ENCODE results near the gene CD300H. TPM values are rescaled to one million over a fixed set of nuclear protein-coding genes. Genes with fewer than 3 reads are reported as not detected.

CD300H gene
- total RNA-seq, 1 experiment from 2014 or later: not detected

DNA sequence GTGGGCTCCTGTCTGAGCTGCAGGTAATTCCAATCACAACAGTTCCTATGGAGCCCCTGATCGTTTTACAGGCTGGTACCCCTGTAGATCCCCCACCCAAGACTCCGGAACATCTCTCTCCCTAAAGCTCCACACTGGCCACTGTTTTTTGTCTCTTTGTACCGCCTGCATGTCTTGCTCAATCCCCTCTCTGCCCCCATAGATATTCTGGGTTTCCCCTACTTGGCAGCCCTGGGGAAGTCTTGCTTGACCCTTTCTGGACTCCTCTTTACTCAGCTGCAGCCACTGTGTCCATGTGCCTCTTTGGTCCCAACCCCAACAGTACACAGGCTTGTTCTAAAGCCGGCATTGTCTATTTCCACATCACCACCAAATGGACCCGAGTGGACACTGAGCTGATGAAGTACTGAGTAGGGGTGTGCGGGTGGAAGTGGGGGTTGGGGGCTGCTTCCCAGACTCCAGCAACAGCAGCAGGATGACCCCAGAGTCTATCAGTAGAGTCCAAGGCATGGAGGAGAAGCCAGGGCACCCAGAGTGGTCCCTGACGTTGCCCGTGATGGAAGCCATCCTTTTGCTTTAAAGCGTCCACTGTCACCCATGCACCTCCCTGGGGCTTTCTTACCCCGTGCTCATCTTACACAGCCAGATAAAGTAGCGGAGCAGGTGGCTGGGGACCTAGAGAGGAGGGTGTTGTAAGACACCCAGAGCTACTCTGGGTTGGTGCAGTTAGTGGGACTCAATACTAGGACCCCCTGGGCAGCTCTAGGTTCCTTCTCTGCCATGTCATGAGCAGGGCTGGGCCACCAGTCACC lies 42.5 kb downstream of the CD300H start:
- Histone ChIP-seq H3K4me1 (ENCODE audit: control insufficient read depth in 1 of 2, insufficient read depth in 2 of 2, low read length in 2 of 2) (no peaks in the 10 kb centered on the region), H3K9me3 (ENCODE audit: control insufficient read depth in 1 of 2, insufficient read depth in 1 of 2, low read depth in 1 of 2, low read length in 2 of 2) (no peaks in the 10 kb centered on the region), H3K9me2 (ENCODE audit: insufficient read depth) (no peaks in the 10 kb centered on the region), H2AFZ (ENCODE audit: low read depth, low read length, poor library complexity, severe bottlenecking) (no peak overlapping the region), H3K79me2 (ENCODE audit: insufficient read depth, low read length) (no peaks in the 10 kb centered on the region), H3K4me2 (ENCODE audit: low read length) (no peak overlapping the region), H3K9ac (ENCODE audit: low read length) (no peak overlapping the region), H4K20me1 (ENCODE audit: insufficient read depth) (no peaks in the 10 kb centered on the region), H3K27ac (ENCODE audit: low read depth, low read length) (no peak overlapping the region), H3K36me3 (ENCODE audit: control insufficient read depth in 1 of 2, insufficient read depth in 2 of 2, low read length in 2 of 2) (no peaks in the 10 kb centered on the region), H3K4me3 (replicated peaks in 1 of 2; ENCODE audit: low read depth in 1 of 2, low read length in 2 of 2) (no peak overlapping the region), H3K27me3 (ENCODE audit: insufficient read depth, low read length) (peaks cover 74% of the 10 kb centered on the region)
- ChIA-PET CTCF (no interaction called here), POLR2A (no interaction called here), RAD21 (ENCODE audit: low non-redundant PET in 1 of 2, low total read pairs in 2 of 2, uncharacterized antibody in 2 of 2, unreplicated experiment in 2 of 2) (no interaction called here)
- intact Hi-C loops (cut with micrococcal nuclease): no loop called here
- DNase-seq (ENCODE audit: low read depth, low spot score): no peak
- TF ChIP-seq POLR2AphosphoS5 (IDR thresholded peaks at IDR 0.05; ENCODE audit: low read depth, low read length) (no peak), ZNF274 (IDR thresholded peaks at IDR 0.05; ENCODE audit: low read depth, low read length) (no peak), EGR1 (IDR thresholded peaks at IDR 0.05; ENCODE audit: low read depth) (no peak), EZH2 (IDR thresholded peaks at IDR 0.05) (no peak)
- no TSS peak for BruUV-seq (replicated peaks)
- no peak for ATAC-seq

DNA sequence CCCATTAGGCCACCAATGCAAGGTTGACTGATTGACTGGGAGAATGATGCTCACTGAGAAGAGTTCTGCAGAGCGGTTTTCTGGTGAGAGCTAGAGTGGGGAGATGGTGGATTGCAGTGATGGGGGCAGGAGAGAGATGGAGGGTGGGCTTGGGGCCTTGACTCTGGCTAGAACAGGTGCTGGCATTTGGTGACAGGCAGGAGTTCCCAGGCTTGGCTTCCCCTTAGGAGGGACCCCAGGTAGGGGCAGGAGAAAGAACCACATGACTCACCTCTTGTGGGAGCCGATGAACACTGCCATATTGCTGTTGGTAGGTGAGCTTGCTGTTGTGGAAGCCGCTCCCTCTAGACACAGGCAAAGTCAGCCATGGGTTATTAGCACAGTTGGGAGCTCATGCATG lies 44.0 kb downstream of the CD300H start:
- H4K20me1 ChIP-seq (ENCODE audit: insufficient read depth): no peaks in the 10 kb centered on the region
- DNase-seq (ENCODE audit: low read depth, low spot score) (no peak), ATAC-seq (no peak)
- no TSS peak for BruUV-seq (replicated peaks)
- H3K9me3 ChIP-seq (ENCODE audit: control insufficient read depth in 1 of 2, insufficient read depth in 1 of 2, low read depth in 1 of 2, low read length in 2 of 2): no peaks in the 10 kb centered on the region
- RAD21 ChIA-PET (ENCODE audit: low non-redundant PET in 1 of 2, low total read pairs in 2 of 2, uncharacterized antibody in 2 of 2, unreplicated experiment in 2 of 2): no interaction called here
- CTCF ChIA-PET: interaction anchor here (1.1 kb wide), 1 partner anchor 10 kb away, joined by 4 read pairs; no protein-coding TSS in a partner anchor
- peaks cover 62% of the 10 kb centered on the region for H3K27me3 ChIP-seq (ENCODE audit: insufficient read depth, low read length)
- intact Hi-C loops (cut with micrococcal nuclease): no loop called here
- H3K9me2 ChIP-seq (ENCODE audit: insufficient read depth): no peaks in the 10 kb centered on the region
- POLR2A ChIA-PET: no interaction called here
- H3K4me3 ChIP-seq (replicated peaks in 1 of 2; ENCODE audit: low read depth in 1 of 2, low read length in 2 of 2): no peak overlapping the region
- H3K9ac ChIP-seq (ENCODE audit: low read length): no peak overlapping the region
- no peak overlapping the region for H3K4me2 ChIP-seq (ENCODE audit: low read length)
- no peaks in the 10 kb centered on the region for H3K4me1 ChIP-seq (ENCODE audit: control insufficient read depth in 1 of 2, insufficient read depth in 2 of 2, low read length in 2 of 2)
- no peaks in the 10 kb centered on the region for H3K79me2 ChIP-seq (ENCODE audit: insufficient read depth, low read length)
- H3K36me3 ChIP-seq (ENCODE audit: control insufficient read depth in 1 of 2, insufficient read depth in 2 of 2, low read length in 2 of 2): no peaks in the 10 kb centered on the region
- no peak overlapping the region for H3K27ac ChIP-seq (ENCODE audit: low read depth, low read length)
- no peak overlapping the region for H2AFZ ChIP-seq (ENCODE audit: low read depth, low read length, poor library complexity, severe bottlenecking)
- TF ChIP-seq EZH2phosphoT487 (IDR thresholded peaks at IDR 0.05; ENCODE audit: borderline replicate concordance): no peak
- TF ChIP-seq FOSL1 (IDR thresholded peaks at IDR 0.05; ENCODE audit: low read depth): no peak
- TF ChIP-seq CEBPB (IDR thresholded peaks at IDR 0.05; ENCODE audit: low read depth): no peak
- TF ChIP-seq, protein P1, sequence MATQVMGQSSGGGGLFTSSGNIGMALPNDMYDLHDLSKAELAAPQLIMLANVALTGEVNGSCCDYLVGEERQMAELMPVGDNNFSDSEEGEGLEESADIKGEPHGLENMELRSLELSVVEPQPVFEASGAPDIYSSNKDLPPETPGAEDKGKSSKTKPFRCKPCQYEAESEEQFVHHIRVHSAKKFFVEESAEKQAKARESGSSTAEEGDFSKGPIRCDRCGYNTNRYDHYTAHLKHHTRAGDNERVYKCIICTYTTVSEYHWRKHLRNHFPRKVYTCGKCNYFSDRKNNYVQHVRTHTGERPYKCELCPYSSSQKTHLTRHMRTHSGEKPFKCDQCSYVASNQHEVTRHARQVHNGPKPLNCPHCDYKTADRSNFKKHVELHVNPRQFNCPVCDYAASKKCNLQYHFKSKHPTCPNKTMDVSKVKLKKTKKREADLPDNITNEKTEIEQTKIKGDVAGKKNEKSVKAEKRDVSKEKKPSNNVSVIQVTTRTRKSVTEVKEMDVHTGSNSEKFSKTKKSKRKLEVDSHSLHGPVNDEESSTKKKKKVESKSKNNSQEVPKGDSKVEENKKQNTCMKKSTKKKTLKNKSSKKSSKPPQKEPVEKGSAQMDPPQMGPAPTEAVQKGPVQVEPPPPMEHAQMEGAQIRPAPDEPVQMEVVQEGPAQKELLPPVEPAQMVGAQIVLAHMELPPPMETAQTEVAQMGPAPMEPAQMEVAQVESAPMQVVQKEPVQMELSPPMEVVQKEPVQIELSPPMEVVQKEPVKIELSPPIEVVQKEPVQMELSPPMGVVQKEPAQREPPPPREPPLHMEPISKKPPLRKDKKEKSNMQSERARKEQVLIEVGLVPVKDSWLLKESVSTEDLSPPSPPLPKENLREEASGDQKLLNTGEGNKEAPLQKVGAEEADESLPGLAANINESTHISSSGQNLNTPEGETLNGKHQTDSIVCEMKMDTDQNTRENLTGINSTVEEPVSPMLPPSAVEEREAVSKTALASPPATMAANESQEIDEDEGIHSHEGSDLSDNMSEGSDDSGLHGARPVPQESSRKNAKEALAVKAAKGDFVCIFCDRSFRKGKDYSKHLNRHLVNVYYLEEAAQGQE (IDR thresholded peaks at IDR 0.05; ENCODE audit: low read depth): no peak
- TF ChIP-seq EZH2 (IDR thresholded peaks at IDR 0.05): no peak
- TF ChIP-seq, protein P2, sequence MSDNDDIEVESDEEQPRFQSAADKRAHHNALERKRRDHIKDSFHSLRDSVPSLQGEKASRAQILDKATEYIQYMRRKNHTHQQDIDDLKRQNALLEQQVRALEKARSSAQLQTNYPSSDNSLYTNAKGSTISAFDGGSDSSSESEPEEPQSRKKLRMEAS (IDR thresholded peaks at IDR 0.05): no peak
- TF ChIP-seq, protein P3, sequence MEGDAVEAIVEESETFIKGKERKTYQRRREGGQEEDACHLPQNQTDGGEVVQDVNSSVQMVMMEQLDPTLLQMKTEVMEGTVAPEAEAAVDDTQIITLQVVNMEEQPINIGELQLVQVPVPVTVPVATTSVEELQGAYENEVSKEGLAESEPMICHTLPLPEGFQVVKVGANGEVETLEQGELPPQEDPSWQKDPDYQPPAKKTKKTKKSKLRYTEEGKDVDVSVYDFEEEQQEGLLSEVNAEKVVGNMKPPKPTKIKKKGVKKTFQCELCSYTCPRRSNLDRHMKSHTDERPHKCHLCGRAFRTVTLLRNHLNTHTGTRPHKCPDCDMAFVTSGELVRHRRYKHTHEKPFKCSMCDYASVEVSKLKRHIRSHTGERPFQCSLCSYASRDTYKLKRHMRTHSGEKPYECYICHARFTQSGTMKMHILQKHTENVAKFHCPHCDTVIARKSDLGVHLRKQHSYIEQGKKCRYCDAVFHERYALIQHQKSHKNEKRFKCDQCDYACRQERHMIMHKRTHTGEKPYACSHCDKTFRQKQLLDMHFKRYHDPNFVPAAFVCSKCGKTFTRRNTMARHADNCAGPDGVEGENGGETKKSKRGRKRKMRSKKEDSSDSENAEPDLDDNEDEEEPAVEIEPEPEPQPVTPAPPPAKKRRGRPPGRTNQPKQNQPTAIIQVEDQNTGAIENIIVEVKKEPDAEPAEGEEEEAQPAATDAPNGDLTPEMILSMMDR (IDR thresholded peaks at IDR 0.05 in 2 of 3, conservative IDR thresholded peaks at IDR 0.05 in 1 of 3; ENCODE audit: borderline replicate concordance in 1 of 3, insufficient read depth in 1 of 3, low read depth in 2 of 3, low read length in 2 of 3): no peak
- TF ChIP-seq, protein P4, sequence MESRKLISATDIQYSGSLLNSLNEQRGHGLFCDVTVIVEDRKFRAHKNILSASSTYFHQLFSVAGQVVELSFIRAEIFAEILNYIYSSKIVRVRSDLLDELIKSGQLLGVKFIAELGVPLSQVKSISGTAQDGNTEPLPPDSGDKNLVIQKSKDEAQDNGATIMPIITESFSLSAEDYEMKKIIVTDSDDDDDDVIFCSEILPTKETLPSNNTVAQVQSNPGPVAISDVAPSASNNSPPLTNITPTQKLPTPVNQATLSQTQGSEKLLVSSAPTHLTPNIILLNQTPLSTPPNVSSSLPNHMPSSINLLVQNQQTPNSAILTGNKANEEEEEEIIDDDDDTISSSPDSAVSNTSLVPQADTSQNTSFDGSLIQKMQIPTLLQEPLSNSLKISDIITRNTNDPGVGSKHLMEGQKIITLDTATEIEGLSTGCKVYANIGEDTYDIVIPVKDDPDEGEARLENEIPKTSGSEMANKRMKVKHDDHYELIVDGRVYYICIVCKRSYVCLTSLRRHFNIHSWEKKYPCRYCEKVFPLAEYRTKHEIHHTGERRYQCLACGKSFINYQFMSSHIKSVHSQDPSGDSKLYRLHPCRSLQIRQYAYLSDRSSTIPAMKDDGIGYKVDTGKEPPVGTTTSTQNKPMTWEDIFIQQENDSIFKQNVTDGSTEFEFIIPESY (IDR thresholded peaks at IDR 0.05; ENCODE audit: extremely low read depth, insufficient replicate concordance, low read length): no peak

Measured in HCT116 (cell line).